Stimulated activated CD8-positive, alpha-beta memory T cell treated with anti-CD3 and anti-CD28 coated beads, Interleukin-2, amount 100 ng/mL, for 1 hour (primary cell): ENCODE measurements around the gene MYLK.
A peak's percentile ranks its signal among the peaks of the same experiment; 100 is the strongest.
"Not testable (repeated sequence)": the region's sequence is repeated elsewhere in the genome, so short reads cannot be mapped to it uniquely, and the experiment has no call there.

Experiments used
- DNase-seq, 2 donors: peaks; one replicate each; pipeline ENCODE4 v3.0.0-alpha.2; 2020; ENCODE audit warnings: low read depth in 2 of 2

MYLK gene

GRCh38 chr3:123884203-123884831, at the start of gene MYLK:
MYLK (minus strand) TSS chr3:123884332; CDS start chr3:123793841, 90,491 bp downstream.
- peak in 1 of 2 donors; percentile 0 for DNase-seq

GRCh38 chr3:123930445-123930844, 46.3 kb upstream of the MYLK start:
- DNase-seq, result no peak

GRCh38 chr3:123929325-123929724, 45.2 kb upstream of the MYLK start:
- DNase-seq, result no peak

GRCh38 chr3:123926396-123926795, 42.3 kb upstream of the MYLK start:
- no peak for DNase-seq

- DNase-seq, result no peak
These were observed 36.7 kb upstream of the MYLK start for GRCh38 chr3:123920868-123921267.

- DNase-seq, result no peak
These were observed 36.3 kb upstream of the MYLK start for GRCh38 chr3:123920383-123920782.

- DNase-seq, result no peak
These were observed 35.2 kb upstream of the MYLK start for GRCh38 chr3:123919353-123919752.

- no peak for DNase-seq
These were observed 30.7 kb upstream of the MYLK start for GRCh38 chr3:123914829-123915228.

GRCh38 chr3:123909785-123910184, 25.7 kb upstream of the MYLK start:
- no peak for DNase-seq

GRCh38 chr3:123907720-123908119, 23.6 kb upstream of the MYLK start:
- no peak for DNase-seq

GRCh38 chr3:123899300-123899865, 15.3 kb upstream of the MYLK start:
- no peak for DNase-seq

- no peak for DNase-seq
These were observed 8.9 kb upstream of the MYLK start for GRCh38 chr3:123893012-123893411.

GRCh38 chr3:123892195-123892594, 8.1 kb upstream of the MYLK start:
- no peak for DNase-seq

GRCh38 chr3:123890991-123891390, 6.9 kb upstream of the MYLK start:
- DNase-seq, result not testable (repeated sequence)

- DNase-seq, result not testable (repeated sequence)
These were observed 6.0 kb upstream of the MYLK start for GRCh38 chr3:123890162-123890561.

- DNase-seq, result no peak
These were observed 861 bp upstream of the MYLK start for GRCh38 chr3:123884993-123885392.

- DNase-seq, result no peak
These were observed 380 bp downstream of the MYLK start for GRCh38 chr3:123883701-123884202.

- no peak for DNase-seq
These were observed 1.0 kb downstream of the MYLK start for GRCh38 chr3:123883111-123883510.

- DNase-seq, result no peak
These were observed 2.4 kb downstream of the MYLK start for GRCh38 chr3:123881771-123882170.

GRCh38 chr3:123880998-123881561, 3.1 kb downstream of the MYLK start:
- DNase-seq, result no peak

- no peak for DNase-seq
These were observed 5.3 kb downstream of the MYLK start for GRCh38 chr3:123878807-123879206.

GRCh38 chr3:123877965-123878364, 6.2 kb downstream of the MYLK start:
- no peak for DNase-seq

GRCh38 chr3:123877466-123877865, 6.7 kb downstream of the MYLK start:
- no peak for DNase-seq
